HEK293 (cell line): ENCODE data around the gene WBP2NL.

Source experiments
- CTCF ChIA-PET: fragments of 350-600 bp; formaldehyde crosslinking; extraction: SDS; loops from one replicate; lab custom pipeline; 2021; ENCODE audit warnings: antibody characterized with exemption; lab: Yijun Ruan, JAX
- POLR2A ChIA-PET: fragments of 300-600 bp; formaldehyde crosslinking; extraction: SDS; loops from one replicate; lab custom pipeline; 2020; ENCODE audit warnings: antibody characterized with exemption, inconsistent platforms; lab: Yijun Ruan, JAX
- H3K27ac ChIP-seq: fragments of 200-500 bp; sonication (Bioruptor generic); 2 replicates; pipeline ENCODE4 v1.5.1; 2014; ENCODE audit warnings: low read depth, low read length, control low read depth, inconsistent platforms; ENCODE audit errors: extremely low read depth
- H3K36me3 ChIP-seq, 2 experiments: fragments of 200-500 bp in 1 of 2; sonication (Bioruptor generic) in 1 of 2; 1 replicate in 1 of 2; 2 replicates in 1 of 2; pipeline ENCODE4 v1.5.1; 2014 to 2017; ENCODE audit warnings: inconsistent platforms in 2 of 2, low read length in 2 of 2; ENCODE audit not compliant: control insufficient read depth in 2 of 2, insufficient read depth in 1 of 2
- H3K4me1 ChIP-seq: fragments of 200-500 bp; sonication (Bioruptor generic); 2 replicates; pipeline ENCODE4 v1.5.1; 2014; ENCODE audit warnings: mild to moderate bottlenecking, low read length, inconsistent platforms; ENCODE audit not compliant: control insufficient read depth, insufficient read depth
- H3K4me3 ChIP-seq: 2 replicates; pipeline ENCODE4 v1.5.1; 2011; ENCODE audit warnings: low read depth, mild to moderate bottlenecking, control low read depth, low read length, moderate library complexity
- H3K9me3 ChIP-seq: fragments of 200-500 bp; sonication (Bioruptor generic); 2 replicates; pipeline ENCODE4 v1.5.1; 2014; ENCODE audit warnings: low read depth, low read length, inconsistent platforms; ENCODE audit not compliant: control insufficient read depth, insufficient read depth
- GLI4 ChIP-seq: fragments of 450-650 bp; formaldehyde crosslinking; IDR thresholded peaks from 2 replicates; pipeline ENCODE4 v1.5.1; 2016; ENCODE audit warnings: missing biosample characterization, missing genetic modification characterization
- KLF17 ChIP-seq: fragments of 450-650 bp; formaldehyde crosslinking; IDR thresholded peaks from 2 replicates; pipeline ENCODE4 v1.5.1; 2016; ENCODE audit warnings: missing biosample characterization, missing genetic modification characterization
- MEIS1 ChIP-seq: sonication (generic); formaldehyde crosslinking; IDR thresholded peaks from 2 replicates; pipeline ENCODE4 v1.8.1; 2022; ENCODE audit warnings: missing genetic modification reagents, mild to moderate bottlenecking, borderline replicate concordance
- MZF1 ChIP-seq: fragments of 450-650 bp; formaldehyde crosslinking; IDR thresholded peaks from 2 replicates; pipeline ENCODE4 v1.5.1; 2017; ENCODE audit warnings: missing biosample characterization, missing genetic modification characterization, borderline replicate concordance
- SCRT1 ChIP-seq: fragments of 450-650 bp; formaldehyde crosslinking; IDR thresholded peaks from 2 replicates; pipeline ENCODE4 v1.5.1; 2016; ENCODE audit warnings: missing biosample characterization, missing genetic modification characterization, borderline replicate concordance
- SP7 ChIP-seq: fragments of 450-650 bp; formaldehyde crosslinking; IDR thresholded peaks from 2 replicates; pipeline ENCODE4 v1.5.1; 2016; ENCODE audit warnings: missing biosample characterization, missing genetic modification characterization
- ZBTB21 ChIP-seq: fragments of 450-650 bp; formaldehyde crosslinking; IDR thresholded peaks from 2 replicates; pipeline ENCODE4 v1.5.1; 2017; ENCODE audit warnings: missing biosample characterization, missing genetic modification characterization
- ZBTB48 ChIP-seq: fragments of 450-650 bp; formaldehyde crosslinking; IDR thresholded peaks from 2 replicates; pipeline ENCODE4 v1.5.1; 2016; ENCODE audit warnings: missing biosample characterization, missing genetic modification characterization
- ZBTB6 ChIP-seq: fragments of 450-650 bp; formaldehyde crosslinking; IDR thresholded peaks from 2 replicates; pipeline ENCODE4 v1.5.1; 2017; ENCODE audit warnings: missing biosample characterization, missing genetic modification characterization
- ZFP37 ChIP-seq: fragments of 450-650 bp; formaldehyde crosslinking; IDR thresholded peaks from 2 replicates; pipeline ENCODE4 v1.5.1; 2016; ENCODE audit warnings: missing biosample characterization, missing genetic modification characterization
- ZFP69B ChIP-seq: fragments of 450-650 bp; formaldehyde crosslinking; IDR thresholded peaks from 2 replicates; pipeline ENCODE4 v1.5.1; 2016; ENCODE audit warnings: missing biosample characterization, missing genetic modification characterization
- ZNF133 ChIP-seq: fragments of 450-650 bp; formaldehyde crosslinking; IDR thresholded peaks from 2 replicates; pipeline ENCODE4 v1.5.1; 2016; ENCODE audit warnings: missing biosample characterization, missing genetic modification characterization
- ZNF211 ChIP-seq: fragments of 450-650 bp; formaldehyde crosslinking; IDR thresholded peaks from 2 replicates; pipeline ENCODE4 v1.5.1; 2016; ENCODE audit warnings: low read depth, missing biosample characterization, missing genetic modification characterization
- ZNF214 ChIP-seq: fragments of 450-650 bp; formaldehyde crosslinking; IDR thresholded peaks from 2 replicates; pipeline ENCODE4 v1.5.1; 2017; ENCODE audit warnings: missing biosample characterization, mild to moderate bottlenecking, missing genetic modification characterization, borderline replicate concordance
- ZNF223 ChIP-seq: fragments of 450-650 bp; formaldehyde crosslinking; IDR thresholded peaks from 2 replicates; pipeline ENCODE4 v1.5.1; 2016; ENCODE audit warnings: missing biosample characterization, missing genetic modification characterization
- ZNF26 ChIP-seq: fragments of 450-650 bp; formaldehyde crosslinking; IDR thresholded peaks from 2 replicates; pipeline ENCODE4 v1.5.1; 2016; ENCODE audit warnings: missing biosample characterization, missing genetic modification characterization
- ZNF416 ChIP-seq: fragments of 450-650 bp; formaldehyde crosslinking; IDR thresholded peaks from 2 replicates; pipeline ENCODE4 v1.5.1; 2016; ENCODE audit warnings: missing biosample characterization, missing genetic modification characterization
- ZNF548 ChIP-seq: fragments of 450-650 bp; formaldehyde crosslinking; IDR thresholded peaks from 2 replicates; pipeline ENCODE4 v1.5.1; 2016; ENCODE audit warnings: missing biosample characterization, missing genetic modification characterization
- ZNF549 ChIP-seq: fragments of 450-650 bp; IDR thresholded peaks from 2 replicates; pipeline ENCODE4 v1.5.1; 2018; ENCODE audit warnings: missing biosample characterization, missing genetic modification characterization, mild to moderate bottlenecking, inconsistent platforms, moderate library complexity
- ZNF600 ChIP-seq: fragments of 450-650 bp; formaldehyde crosslinking; IDR thresholded peaks from 2 replicates; pipeline ENCODE4 v1.5.1; 2016; ENCODE audit warnings: missing biosample characterization, missing genetic modification characterization
- ZNF660 ChIP-seq: fragments of 450-650 bp; IDR thresholded peaks from 2 replicates; pipeline ENCODE4 v1.5.1; 2018; ENCODE audit warnings: missing biosample characterization, mild to moderate bottlenecking, missing genetic modification characterization
- ZNF704 ChIP-seq: fragments of 450-650 bp; formaldehyde crosslinking; IDR thresholded peaks from 2 replicates; pipeline ENCODE4 v1.5.1; 2016; ENCODE audit warnings: missing biosample characterization, missing genetic modification characterization
- ZSCAN16 ChIP-seq: fragments of 450-650 bp; formaldehyde crosslinking; IDR thresholded peaks from 2 replicates; pipeline ENCODE4 v1.5.1; 2016; ENCODE audit warnings: missing biosample characterization, missing genetic modification characterization
- ZSCAN23 ChIP-seq: fragments of 450-650 bp; formaldehyde crosslinking; IDR thresholded peaks from 2 replicates; pipeline ENCODE4 v1.5.1; 2016; ENCODE audit warnings: missing biosample characterization, missing genetic modification characterization

Gene WBP2NL

DNA sequence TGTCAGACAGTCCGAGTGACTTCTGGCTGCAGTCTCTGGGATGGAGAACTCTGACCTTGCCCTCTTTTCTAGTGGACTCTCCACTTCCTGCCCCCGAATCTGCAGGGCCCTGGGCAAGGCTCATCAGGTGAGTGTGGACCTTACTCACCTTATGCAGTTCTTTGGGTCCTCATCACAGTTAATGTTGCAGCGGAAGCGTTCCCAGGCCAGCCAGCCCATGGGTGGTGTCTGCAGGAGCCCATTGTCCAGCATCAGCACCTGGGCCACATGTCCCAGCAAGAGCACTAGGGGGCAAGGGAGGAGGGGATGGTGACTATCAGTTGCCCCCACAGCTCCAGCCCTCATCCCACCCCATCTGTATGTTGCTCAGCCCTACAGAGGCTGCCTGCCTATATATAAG, 69.7 kb downstream of the WBP2NL start:
- peaks cover 2% of the 10 kb centered on the region; the same call in 1 of the 2 replicates for H3K4me1 ChIP-seq
- H3K4me3 ChIP-seq = no peak overlapping the region
- no peaks in the 10 kb centered on the region for H3K9me3 ChIP-seq
- CTCF ChIA-PET = interaction anchor here (1.3 kb wide), 1 partner anchor 44 kb away, joined by 3 read pairs; no protein-coding TSS in a partner anchor
- TF ChIP-seq ZNF133 = 0 out of 2 replicates have a peak, but pooled peaks have one; percentile 22
- no peak for TF ChIP-seq ZNF214
- TF ChIP-seq, all 188 proteins: peak for 1
- Histone ChIP-seq H3K27ac (no peak overlapping the region), H3K36me3 (peaks cover 4 to 52% of the 10 kb centered on the region in 2 experiments; a peak in 2 of 3 replicates)
- POLR2A ChIA-PET = no interaction called here

- no peaks in the 10 kb centered on the region for H3K9me3 ChIP-seq
- peak overlapping the region; percentile 56 for H3K4me3 ChIP-seq
- peaks cover 2% of the 10 kb centered on the region; the same call in 1 of the 2 replicates for H3K4me1 ChIP-seq
- ChIA-PET POLR2A (interaction anchor here (0.6 to 2.2 kb wide), 6 partner anchors 9 to 402 kb away, joined by 3 to 19 read pairs (median 5); partner anchors contain the start of genes CENPM, NDUFA6 and SMDT1), CTCF (interaction anchor here (0.7 to 1.4 kb wide), 4 partner anchors 10 to 404 kb away, joined by 3 to 7 read pairs (median 4); partner anchors contain the start of genes NDUFA6 and SMDT1)
- H3K27ac ChIP-seq = no peak overlapping the region; the same call in 1 of the 2 replicates
- TF ChIP-seq ZBTB48 (tag by site-specific recombination) (0 out of 2 replicates have a peak, but pooled peaks have one; percentile 34), GLI4 (tag by site-specific recombination) (no peak)
- peaks cover 4 to 41% of the 10 kb centered on the region in 2 experiments; a peak in 2 of 3 replicates for H3K36me3 ChIP-seq
These were observed 71.4 kb downstream of the WBP2NL start for GRCh38 chr22:42069801-42070516.

GRCh38 chr22:42070517-42071422, 72.2 kb downstream of the WBP2NL start, which contains the start of gene NAGA:
Gene NAGA (minus strand): TSS chr22:42070812. CDS start chr22:42070297, 515 bp downstream.
- Histone ChIP-seq H3K27ac (peak within 1 kb of the TSS; percentile 54), H3K4me1 (peaks cover 2% of the 10 kb centered on the region; the same call in 1 of the 2 replicates), H3K36me3 (peaks cover 4 to 33% of the 10 kb centered on the region in 2 experiments; a peak in 2 of 3 replicates), H3K9me3 (no peaks in the 10 kb centered on the region), H3K4me3 (peak within 1 kb of the TSS; percentile 56)
- ChIA-PET CTCF (interaction anchor here (0.6 to 1.4 kb wide), 4 partner anchors 9 to 405 kb away, joined by 3 to 7 read pairs (median 4); partner anchors contain the start of gene SMDT1), POLR2A (interaction anchor here (0.5 to 2.2 kb wide), 8 partner anchors 8 to 533 kb away, joined by 3 to 19 read pairs (median 5); partner anchors contain the start of genes CENPM, NDUFA6 and SMDT1)
- TF ChIP-seq ZNF223 (tag by site-specific recombination) (no peak), SP7 (tag by site-specific recombination) (peak; percentile 87), ZNF600 (peak; percentile 97), ZSCAN23 (no peak), SCRT1 (tag by site-specific recombination) (no peak), ZFP37 (tag by site-specific recombination) (no peak), ZNF416 (tag by site-specific recombination) (no peak), ZNF211 (tag by site-specific recombination) (no peak), ZNF660 (tag by site-specific recombination) (no peak), KLF17 (tag by site-specific recombination) (peak; percentile 90), MEIS1 (no peak), ZSCAN16 (tag by site-specific recombination) (no peak), ZNF549 (tag by site-specific recombination) (no peak), MZF1 (tag by site-specific recombination) (no peak), ZFP69B (tag by site-specific recombination) (0 out of 2 replicates have a peak, but pooled peaks have one; percentile 10), ZNF26 (tag by site-specific recombination) (no peak), ZBTB21 (0 out of 2 replicates have a peak, but pooled peaks have one; percentile 6), ZNF704 (tag by site-specific recombination) (no peak), ZNF548 (tag by site-specific recombination) (no peak), ZBTB6 (tag by site-specific recombination) (no peak)
